Anterior cingulate cortex (tissue), 58 donors: ENCODE measurements around the gene TET3.
"Not testable (repeated sequence)": the region's sequence is repeated elsewhere in the genome, so short reads cannot be mapped to it uniquely, and the experiment has no call there.

Experiments used
- DNase-seq, 58 donors: peaks; one replicate each; lab custom pipeline; 2025; lab: John Stamatoyannopoulos, UW

Gene TET3

DNA sequence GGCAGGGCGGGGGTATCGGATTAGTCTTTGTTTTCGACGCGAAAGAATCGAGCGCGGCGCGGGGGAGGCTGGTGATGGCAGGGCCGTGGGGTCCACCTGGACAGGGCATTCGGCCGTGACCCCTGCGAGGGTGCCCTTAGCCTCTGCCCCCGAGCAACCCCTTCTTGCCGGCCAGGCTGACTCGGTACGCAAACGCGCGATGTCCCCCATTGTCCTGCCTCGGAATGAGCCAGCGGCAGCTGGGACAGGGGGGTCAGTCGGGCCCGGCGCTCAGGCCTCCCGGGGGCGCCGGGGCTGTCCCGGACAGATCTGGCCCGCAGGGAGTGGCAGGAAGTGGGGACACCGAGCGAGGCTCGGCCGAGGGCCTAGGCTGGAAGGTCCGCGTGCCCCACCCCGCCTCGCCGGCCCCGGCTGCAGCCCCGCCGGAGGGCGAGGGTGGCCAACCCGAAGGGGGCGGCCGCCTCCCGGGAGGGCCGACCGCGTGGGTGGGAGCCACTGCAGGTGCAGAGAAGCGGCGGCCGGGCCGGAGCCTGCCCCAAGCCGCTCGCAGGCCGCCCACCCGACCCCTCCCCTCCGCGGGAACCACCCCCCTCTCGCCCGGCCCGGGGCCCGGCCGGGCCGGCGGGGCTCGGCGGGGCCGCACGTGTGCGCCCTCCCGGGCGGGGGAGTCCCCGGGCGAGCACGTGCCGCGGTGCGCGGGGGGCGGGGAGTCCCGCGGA is at the start of gene TET3:
Gene TET3, plus strand, starts transcription at position 708 of the 719 bp plus-strand sequence. CDS start 1,494 bp downstream, outside the sequence.
- peak in 5 of 58 donors; percentile 25 to 46 (median 36) for DNase-seq

DNA sequence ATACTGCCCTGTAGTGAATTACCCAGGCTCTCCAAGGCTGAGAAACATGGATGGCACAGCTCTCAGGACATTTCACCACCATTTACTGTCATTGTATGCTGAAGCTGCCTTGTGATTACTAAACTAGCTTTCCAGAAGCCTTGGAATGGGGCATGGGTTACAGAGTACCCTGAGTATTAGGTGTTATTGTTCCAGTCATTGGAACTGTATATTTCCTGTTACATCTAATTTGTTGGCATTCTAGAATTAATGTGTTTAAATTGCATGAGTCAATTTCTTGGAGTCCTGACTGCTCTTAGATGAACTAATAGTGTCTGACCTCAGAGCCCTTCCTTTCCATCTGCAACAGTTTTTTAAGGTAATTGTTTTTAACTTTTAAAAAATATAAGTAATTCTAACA is 49.1 kb upstream of the TET3 start:
- no peak for DNase-seq

DNA sequence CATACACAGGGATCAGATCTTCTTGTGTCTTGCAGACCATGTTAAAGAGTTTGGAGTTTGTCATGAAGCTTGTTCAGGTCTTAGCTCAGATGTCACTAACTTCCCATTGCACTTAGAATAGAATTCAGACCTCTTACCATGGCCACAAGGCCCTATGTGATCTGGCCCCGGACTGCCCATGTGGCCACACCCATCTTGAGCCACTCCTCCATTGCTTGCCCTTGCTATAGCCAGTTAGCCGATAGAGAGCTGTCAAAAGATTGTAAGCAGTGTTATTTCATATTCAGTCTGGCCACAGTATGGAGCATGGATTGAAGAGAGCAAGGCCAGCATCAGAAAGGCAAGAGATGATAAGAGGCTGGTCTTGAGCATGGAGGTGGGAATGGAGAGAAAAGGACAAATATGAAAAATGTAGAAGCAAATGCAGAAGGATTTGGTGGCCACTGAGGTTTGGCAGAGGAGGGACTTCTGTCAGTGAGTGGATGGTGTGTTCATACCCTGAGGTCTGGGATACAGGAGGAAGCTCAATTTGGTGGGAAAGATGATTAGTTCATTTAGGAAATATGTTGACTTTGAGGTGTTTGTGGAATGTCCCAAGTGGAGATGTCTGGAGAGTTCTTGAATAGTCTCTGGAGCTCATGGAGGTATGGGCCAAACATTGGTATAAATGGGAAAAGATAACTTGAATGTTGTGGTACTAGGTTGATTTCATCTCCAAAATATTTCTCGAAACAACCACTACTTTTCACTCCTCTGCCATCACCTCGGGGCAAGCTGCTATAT is 47.4 kb upstream of the TET3 start:
- no peak for DNase-seq

DNA sequence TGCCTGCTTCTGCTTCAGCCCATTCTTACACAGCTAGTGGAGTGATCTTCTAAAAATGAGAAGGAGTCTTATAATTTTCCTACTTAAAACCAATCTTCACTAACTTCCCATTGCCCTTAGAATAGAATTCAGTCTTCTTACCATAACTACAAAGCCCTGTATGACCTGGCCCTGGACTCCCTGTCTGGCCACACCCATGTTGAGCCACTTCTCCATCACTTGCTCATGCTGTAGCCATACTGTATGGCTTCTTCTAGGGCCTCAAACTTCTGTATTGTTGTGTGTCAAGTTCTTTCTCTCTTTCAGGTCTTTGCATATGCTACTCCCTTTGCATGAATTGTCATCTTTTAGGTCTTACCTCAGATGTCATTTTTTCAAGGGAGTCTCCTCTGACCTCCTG is 46.8 kb upstream of the TET3 start:
- no peak for DNase-seq

DNA sequence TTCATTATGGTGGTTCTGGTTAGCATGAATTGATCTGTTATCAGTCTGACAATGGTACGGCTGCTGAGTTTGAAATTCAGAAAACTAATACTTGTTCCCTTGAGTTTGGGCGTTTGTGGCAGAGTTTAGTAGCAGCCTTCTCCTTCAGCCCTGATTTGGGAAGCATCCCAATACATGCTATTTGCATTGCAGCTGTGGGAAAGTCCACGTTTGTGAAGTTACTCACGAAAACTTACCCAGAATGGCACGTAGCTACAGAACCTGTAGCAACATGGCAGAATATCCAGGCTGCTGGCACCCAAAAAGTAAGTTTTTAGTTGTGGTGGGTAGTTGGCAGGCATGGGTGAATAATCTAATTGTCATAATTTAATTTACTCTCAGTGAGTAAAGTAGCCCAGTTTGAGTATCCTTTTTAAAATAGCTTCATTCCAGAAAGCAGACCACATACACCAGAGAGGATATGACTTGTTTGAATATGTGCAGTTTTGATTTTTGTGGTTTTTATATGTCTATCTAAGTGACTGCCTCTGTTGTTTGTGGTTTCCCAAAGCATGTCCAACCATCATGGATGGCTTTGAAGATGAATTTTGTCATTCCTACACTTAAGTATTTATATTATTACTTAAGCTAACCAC is 45.9 kb upstream of the TET3 start:
- no peak for DNase-seq

DNA sequence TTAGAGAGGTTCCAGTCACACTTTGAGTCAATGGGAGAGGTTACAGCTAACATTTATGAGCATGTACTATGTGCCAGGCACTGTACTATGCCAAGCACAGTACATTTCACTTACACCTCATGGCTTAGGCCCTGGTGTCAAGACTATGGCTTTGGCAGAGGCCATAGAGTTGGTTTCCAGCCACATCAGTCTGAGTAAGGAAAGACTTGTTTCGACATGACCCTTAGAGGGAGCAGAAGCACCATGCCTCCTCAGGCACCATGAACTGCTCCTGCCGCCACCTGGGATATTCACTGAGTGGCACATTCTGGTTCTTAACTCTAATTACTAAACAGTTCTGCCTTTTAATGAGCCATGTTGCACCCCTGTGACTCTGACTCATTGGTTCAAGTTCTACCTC is 45.3 kb upstream of the TET3 start:
- no peak for DNase-seq

DNA sequence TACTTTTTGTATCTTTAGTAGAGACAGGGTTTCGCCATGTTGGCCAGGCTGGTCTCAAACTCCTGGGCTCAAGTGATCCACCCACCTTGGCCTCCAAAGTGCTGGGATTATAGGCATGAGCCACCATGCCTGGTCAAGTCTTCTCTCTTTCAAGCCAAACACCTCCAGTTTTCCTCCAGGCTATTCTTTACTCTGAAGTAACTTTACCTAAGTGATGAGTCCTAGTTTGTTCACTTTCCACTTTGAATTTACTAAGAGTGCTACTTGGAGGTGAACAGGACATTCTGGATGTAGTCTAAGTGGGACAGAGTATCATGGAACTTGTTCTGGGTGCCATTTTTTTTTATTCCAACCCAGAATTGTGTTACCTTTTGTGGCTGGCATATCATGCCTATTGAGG is 44.6 kb upstream of the TET3 start:
- not testable (repeated sequence) for DNase-seq

DNA sequence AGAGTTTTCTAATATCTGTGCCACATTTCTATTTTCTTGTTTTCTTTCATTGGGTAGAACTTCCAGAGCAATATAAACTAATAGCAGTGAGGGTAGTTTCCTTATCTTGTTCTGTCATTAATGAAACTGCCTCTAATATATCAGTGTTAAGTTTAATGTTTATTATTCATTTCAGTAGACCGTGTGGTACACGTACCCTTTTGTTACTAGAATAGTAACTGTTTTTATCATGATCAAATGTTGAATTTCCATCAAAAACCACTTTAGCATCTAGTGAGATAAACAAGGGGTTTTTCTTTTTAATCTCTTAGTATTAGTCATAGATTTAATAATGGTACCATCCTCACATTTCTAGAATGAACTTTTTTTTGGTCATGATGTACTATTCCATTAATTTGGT is 42.0 kb upstream of the TET3 start:
- no peak for DNase-seq

DNA sequence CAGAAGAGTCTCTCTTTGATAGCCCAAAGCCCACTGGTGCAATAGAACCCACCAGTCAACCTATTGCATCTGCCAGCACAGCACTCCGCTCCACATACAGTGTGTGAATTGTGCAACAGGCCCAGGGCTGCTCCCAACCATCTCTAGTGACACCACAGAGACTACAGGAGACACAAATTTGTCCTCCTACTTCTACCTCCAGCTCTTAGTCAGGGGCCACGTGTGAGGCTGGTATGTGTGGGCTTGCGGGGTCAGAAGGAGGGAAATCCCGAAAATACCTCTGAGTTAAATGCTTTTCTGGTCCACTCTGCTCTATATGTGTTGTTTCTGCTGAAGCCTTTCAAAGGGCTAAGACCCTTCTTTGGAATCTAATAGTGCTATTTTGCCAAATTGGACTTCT is 40.0 kb upstream of the TET3 start:
- no peak for DNase-seq

DNA sequence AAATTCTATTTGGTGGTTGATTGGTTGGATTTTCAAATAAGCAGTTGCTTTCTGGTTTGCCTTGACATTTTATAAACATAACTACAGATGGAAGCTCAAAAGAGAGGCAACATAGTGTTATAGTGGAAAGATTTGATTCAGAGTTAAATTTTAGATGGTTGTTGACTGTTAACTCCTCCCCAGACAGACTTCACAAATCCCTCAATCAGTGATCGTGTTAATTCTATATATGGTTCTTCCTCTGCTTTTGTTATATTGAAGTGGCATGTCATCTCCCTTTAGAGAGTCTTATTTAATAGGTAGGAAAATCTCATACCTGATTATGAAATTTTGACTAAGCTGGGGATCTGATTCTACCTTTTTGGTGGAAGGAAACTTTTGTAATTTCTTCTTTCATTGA is 38.5 kb upstream of the TET3 start:
- no peak for DNase-seq

DNA sequence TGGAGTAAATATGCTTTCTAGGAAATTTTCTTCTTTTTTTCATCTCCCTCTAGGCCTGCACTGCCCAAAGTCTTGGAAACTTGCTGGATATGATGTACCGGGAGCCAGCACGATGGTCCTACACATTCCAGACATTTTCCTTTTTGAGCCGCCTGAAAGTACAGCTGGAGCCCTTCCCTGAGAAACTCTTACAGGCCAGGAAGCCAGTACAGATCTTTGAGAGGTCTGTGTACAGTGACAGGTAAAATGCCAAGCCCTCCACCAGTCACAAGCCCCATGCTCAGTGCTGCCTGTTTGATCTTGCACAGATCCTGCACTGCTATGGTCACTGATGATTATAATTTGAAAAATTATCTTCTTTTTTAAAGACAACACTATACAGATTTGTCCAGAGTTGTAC is 38.0 kb upstream of the TET3 start:
- DNase-seq: no peak

DNA sequence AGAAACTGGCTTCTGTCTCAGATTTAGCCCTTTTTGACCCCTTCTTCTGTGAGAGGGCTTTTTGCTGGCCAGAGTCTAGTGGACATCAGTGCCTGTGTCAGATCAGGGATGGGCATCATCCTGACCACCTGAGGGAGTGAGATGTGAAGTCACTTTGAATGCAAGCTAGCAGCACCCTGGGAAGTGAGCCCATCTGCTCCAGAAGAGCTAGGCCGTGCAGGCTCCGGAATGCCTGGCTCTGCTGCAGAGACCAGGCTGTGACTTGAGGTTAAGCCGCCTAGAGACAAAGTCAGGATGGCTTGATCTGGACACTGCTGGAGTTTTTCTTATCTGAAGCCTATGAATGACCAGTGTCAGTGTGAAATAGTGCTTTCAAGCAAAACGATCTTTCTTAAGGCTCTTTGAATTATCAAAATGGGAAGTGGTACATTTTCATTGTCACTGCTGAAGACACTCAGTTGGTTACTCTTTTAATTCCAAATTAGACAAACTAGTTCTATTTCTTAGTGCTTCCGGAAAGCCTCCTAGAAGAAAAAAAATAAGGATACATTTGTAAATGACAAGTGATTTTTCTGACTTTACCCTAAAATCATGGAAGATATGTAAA is 37.2 kb upstream of the TET3 start:
- DNase-seq: no peak

DNA sequence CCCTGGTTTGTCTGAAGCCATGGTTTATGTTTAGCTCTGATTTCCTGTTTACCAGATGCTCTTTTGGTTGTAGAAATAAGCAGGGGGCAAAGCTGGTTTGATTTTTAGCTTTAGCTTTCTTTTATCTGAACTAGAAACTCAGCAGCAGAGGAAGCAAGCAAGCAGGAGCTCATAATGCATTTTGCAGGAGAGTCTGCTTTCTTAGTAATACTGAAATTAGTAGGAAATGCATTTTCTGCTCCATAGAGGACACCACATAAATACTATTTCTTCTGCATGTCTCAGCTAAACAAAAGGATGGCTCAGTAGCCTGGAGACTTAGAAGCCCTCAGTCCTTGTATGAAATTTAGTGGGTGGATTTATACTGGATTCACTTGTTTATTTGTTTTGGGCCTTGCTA is 34.9 kb upstream of the TET3 start:
- no peak for DNase-seq

DNA sequence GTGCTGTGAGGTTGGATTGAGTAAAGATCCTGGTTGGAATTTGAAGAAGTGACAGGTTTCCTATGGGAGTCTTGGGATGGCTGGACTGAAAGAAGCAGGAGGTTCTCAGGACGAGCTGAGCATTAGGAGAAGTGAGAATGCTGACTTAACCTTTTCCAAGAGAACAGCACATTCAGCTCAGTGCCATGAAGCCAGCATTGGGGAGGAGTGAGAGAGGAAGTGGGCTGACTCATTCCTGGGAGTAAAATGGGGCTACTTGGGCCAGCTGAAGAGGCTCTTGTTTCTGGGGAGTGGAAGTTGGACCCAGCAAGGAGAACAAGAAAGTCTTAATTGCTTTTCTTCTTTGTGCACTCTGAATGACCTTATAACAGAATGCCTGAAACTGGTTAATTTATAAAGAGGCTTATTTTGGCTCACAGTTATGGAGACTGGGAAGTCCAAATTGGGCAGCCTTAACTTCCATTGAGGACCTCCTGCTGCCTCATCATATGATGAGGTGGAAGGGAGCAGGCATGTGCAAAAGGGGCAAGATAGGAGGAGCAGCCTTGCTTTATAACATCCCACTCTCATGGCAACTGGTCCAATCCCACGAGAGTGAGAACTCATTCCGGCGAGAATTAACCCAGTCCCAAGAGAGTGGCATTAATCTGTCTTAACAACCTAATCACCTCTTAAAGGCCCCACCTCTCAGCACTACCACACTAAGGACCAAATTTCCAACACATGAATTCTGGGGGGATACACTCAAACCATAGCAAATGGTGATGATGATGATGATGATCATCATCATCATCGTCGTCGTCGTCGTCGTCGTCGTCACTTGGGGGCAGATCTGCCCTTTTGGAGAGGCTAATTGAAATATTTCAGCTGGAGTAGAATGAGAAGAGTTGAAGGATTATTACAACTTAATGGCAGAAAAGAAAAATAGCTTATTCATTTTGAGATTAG is 31.9 kb upstream of the TET3 start:
- peak in 32 of 58 donors; percentile 2 to 77 (median 20) for DNase-seq

DNA sequence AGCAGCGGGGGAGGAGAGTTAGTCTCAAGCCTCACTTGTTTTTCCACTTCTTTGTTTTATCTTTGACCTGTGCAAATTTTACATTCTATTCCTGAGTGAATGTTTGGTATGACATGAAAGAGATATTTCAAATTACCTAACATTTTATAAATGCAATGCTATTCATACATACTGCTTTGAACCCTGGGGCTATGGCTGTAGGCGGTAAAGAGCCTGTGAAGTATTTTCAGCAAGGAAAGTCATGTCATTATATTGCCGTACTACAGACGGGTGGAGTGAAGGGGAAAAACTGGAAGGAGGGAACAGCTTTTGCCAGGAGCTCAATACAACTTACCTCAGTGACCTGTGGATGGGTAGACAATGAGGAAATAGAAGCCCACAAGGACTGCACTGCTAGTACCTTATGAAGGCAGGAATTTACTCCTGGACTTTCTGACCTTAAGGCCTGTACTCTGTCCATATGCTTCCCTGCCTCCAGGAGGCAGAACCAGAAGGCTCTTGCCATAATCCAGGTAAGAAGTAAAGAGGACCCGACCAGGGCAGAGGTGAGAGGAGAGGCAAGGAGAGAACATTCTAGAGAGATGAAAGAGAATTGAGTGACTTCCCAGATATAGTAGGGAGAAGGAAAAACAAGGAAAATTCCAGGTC is 28.4 kb upstream of the TET3 start:
- DNase-seq: no peak

DNA sequence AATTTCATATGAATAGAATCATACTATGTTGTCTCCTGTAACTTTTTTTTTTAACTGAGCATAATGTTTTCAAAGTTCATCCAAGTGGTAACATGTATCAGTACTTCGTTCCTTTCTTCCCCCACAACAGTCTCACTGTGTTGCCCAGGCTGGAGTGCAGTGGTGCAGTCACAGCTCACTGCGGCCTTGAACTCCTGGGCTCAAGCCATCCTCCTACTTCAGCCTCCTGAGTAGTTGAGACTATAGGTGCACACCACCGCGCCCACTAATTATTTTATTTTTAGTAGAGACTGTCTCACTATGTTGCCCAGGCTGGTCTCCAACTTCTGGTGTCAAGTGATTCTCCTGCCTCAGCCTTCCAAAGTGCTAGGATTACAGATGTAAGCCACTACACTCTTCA is 23.4 kb upstream of the TET3 start:
- no peak for DNase-seq

DNA sequence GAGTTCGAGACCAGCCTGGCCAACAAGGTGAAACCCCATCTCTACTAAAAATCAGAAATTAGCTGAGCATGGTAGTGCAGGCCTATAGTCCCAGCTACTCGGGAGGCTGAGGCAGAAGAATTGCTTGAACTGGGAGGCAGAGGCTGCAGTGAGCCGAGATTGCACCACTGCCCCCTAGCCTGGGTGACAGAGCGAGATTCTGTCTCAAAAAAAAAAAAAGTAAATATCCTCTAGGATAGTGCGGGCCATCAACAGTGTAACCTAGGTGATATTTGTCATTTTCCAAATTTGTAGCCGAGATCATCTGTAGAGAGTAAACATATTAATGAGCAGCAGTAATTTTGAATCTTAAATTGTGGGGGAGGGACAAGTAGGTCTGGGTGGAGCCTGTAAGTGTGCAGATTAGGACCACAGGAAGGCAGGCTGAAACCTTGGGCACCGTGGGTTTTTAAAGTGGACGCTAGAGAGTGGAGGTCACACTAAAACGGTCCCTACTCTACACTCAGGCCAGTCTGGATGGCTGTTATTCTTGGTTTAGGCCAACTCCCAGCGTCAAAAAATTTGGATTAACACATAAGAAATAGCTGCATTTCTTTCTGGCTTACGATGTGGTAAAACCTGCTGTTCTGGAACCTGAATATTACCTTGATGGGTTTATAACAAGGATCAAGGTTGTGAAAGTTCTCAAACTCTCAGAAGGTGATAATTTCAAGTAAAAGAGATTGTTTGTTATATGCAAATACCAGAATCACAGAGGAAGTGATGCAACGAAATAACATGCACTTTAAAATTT is 22.7 kb upstream of the TET3 start:
- no peak for DNase-seq

DNA sequence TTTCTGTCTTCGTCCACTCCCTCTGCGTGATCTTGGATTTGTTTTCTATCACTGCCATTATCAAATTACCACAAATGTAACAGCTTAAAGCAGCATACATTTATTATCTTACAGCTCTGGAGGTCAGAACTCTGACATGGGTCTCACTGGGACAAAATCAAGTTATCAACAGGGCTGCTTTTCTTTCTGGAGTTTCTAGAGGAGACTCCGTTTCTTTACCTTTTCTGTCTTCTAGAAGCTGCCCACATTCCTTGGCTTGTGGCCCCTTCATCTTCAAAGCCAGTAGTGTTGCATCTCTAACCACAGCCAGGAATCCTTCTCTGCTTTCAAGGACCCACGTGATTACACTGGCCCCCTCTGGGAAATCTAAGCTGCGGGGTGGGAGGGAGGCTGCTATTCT is 21.9 kb upstream of the TET3 start:
- no peak for DNase-seq
